HUES64 (cell line): Measurements from ENCODE around the gene POLR3K.

Source experiments
- H3K27ac ChIP-seq: 2 replicates; pipeline ENCODE4 v1.7.0; 2013; ENCODE audit warnings: low read depth, low read length, inconsistent platforms
- H3K27me3 ChIP-seq: 2 replicates; pipeline ENCODE4 v1.6.1; 2013; ENCODE audit warnings: mild to moderate bottlenecking, low read length; ENCODE audit not compliant: insufficient read depth
- H3K36me3 ChIP-seq: 2 replicates; pipeline ENCODE4 v1.6.1; 2013; ENCODE audit warnings: mild to moderate bottlenecking, low read length; ENCODE audit not compliant: insufficient read depth
- H3K4me1 ChIP-seq: 2 replicates; pipeline ENCODE4 v1.6.1; 2013; ENCODE audit warnings: mild to moderate bottlenecking, low read length, moderate library complexity; ENCODE audit not compliant: insufficient read depth
- H3K4me3 ChIP-seq: 2 replicates; pipeline ENCODE4 v1.5.1; 2013; ENCODE audit warnings: mild to moderate bottlenecking, low read length, moderate library complexity
- H3K9ac ChIP-seq: 2 replicates; pipeline ENCODE4 v1.6.1; 2013; ENCODE audit warnings: mild to moderate bottlenecking, low read depth, low read length
- H3K9me3 ChIP-seq: 2 replicates; pipeline ENCODE4 v1.6.1; 2013; ENCODE audit warnings: low read depth, low read length; ENCODE audit not compliant: insufficient read depth
- WGBS: fragments of 150-250, 120-280 bp; methylation state at CpG from one replicate; pipeline ENCODE4 v1.1.7; 2013; ENCODE audit warnings: missing lambda C conversion rate; 5-methylcytosine and 5-hydroxymethylcytosine counted together

Gene POLR3K

GRCh38 chr16:9903-10665 lies 43.3 kb downstream of the POLR3K start:
- Histone ChIP-seq H3K4me3 (peak overlapping the region; percentile 32; the same call in 1 of the 2 replicates), H3K9ac (no peak overlapping the region), H3K27me3 (no peaks in the 10 kb centered on the region), H3K36me3 (no peaks in the 10 kb centered on the region), H3K9me3 (no peaks in the 10 kb centered on the region), H3K4me1 (no peaks in the 10 kb centered on the region), H3K27ac (no peak overlapping the region)
- WGBS: 54% methylated on average over 10 of the region's 48 CpGs
